Neural crest cell (in vitro differentiated cells): Measurements from ENCODE around the gene ZNF750. TPM values are rescaled to one million over a fixed set of nuclear protein-coding genes. Genes with fewer than 3 reads are reported as not detected.

Experiments
- DNase-seq: peaks from one replicate; pipeline ENCODE4 v3.0.0; 2021; ENCODE audit warnings: low read depth, mixed read lengths, low spot score
- H3K27ac Mint-ChIP-seq: one replicate; pipeline ENCODE4 v1.8.0; 2021; ENCODE audit warnings: mild to moderate bottlenecking, mixed read lengths; ENCODE audit not compliant: unreplicated experiment
- H3K27me3 Mint-ChIP-seq: 2 replicates; pipeline ENCODE4 v1.8.0; 2021; ENCODE audit warnings: low read depth, mild to moderate bottlenecking, mixed read lengths
- H3K36me3 Mint-ChIP-seq: 2 replicates; pipeline ENCODE4 v1.8.0; 2021; ENCODE audit warnings: low read depth, mild to moderate bottlenecking, mixed read lengths
- H3K4me1 Mint-ChIP-seq: 2 replicates; pipeline ENCODE4 v1.8.0; 2021; ENCODE audit warnings: mixed read lengths
- H3K4me3 Mint-ChIP-seq: one replicate; pipeline ENCODE4 v1.8.0; 2021; ENCODE audit warnings: mild to moderate bottlenecking, mixed read lengths
- H3K9me3 Mint-ChIP-seq: 2 replicates; pipeline ENCODE4 v1.8.0; 2021; ENCODE audit warnings: mixed read lengths
- CTCF ChIP-seq: fragments of 200-600 bp; sonication (generic); conservative IDR thresholded peaks from 2 replicates; pipeline ENCODE4 v1.5.0; 2021; ENCODE audit warnings: antibody characterized with exemption, mild to moderate bottlenecking
- total RNA-seq: library from RNA; stranded (reverse); gene quantifications from 2 replicates; pipeline ENCODE4 v1.2.1, GENCODE V29; 2021

The ZNF750 gene
- total RNA-seq, 1 donor from 2014 or later, result not detected

- peak overlapping the region; percentile 71 for H3K27ac Mint-ChIP-seq
- H3K27me3 Mint-ChIP-seq, result no peaks in the 10 kb centered on the region
- H3K4me1 Mint-ChIP-seq, result peaks cover 58% of the 10 kb centered on the region
- no peaks in the 10 kb centered on the region for H3K9me3 Mint-ChIP-seq
- no peak for TF ChIP-seq CTCF
- peaks cover 3% of the 10 kb centered on the region for H3K36me3 Mint-ChIP-seq
- no peak overlapping the region for H3K4me3 Mint-ChIP-seq
- DNase-seq, result no peak
Observed at GRCh38 chr17:82863941-82864712, 24.3 kb upstream of the ZNF750 start.

GRCh38 chr17:82863383-82863940 is 23.6 kb upstream of the ZNF750 start:
- H3K4me1 Mint-ChIP-seq, result peaks cover 65% of the 10 kb centered on the region
- H3K27me3 Mint-ChIP-seq, result no peaks in the 10 kb centered on the region
- peaks cover 5% of the 10 kb centered on the region for H3K36me3 Mint-ChIP-seq
- H3K4me3 Mint-ChIP-seq, result no peak overlapping the region
- H3K9me3 Mint-ChIP-seq, result no peaks in the 10 kb centered on the region
- no peak overlapping the region for H3K27ac Mint-ChIP-seq
- TF ChIP-seq CTCF, result no peak
- no peak for DNase-seq

GRCh38 chr17:82862737-82863382 is 23.0 kb upstream of the ZNF750 start:
- Mint-ChIP-seq H3K4me3 (no peak overlapping the region), H3K4me1 (peaks cover 71% of the 10 kb centered on the region), H3K9me3 (no peaks in the 10 kb centered on the region), H3K36me3 (peaks cover 7% of the 10 kb centered on the region), H3K27me3 (no peaks in the 10 kb centered on the region), H3K27ac (no peak overlapping the region)
- no peak for DNase-seq
- TF ChIP-seq CTCF, result no peak

- no peak for TF ChIP-seq CTCF
- H3K36me3 Mint-ChIP-seq, result peaks cover 10% of the 10 kb centered on the region
- no peak for DNase-seq
- H3K4me3 Mint-ChIP-seq, result no peak overlapping the region
- H3K9me3 Mint-ChIP-seq, result no peaks in the 10 kb centered on the region
- H3K27me3 Mint-ChIP-seq, result no peaks in the 10 kb centered on the region
- H3K4me1 Mint-ChIP-seq, result peaks cover 68% of the 10 kb centered on the region
- no peak overlapping the region for H3K27ac Mint-ChIP-seq
Observed at GRCh38 chr17:82862191-82862590, 22.4 kb upstream of the ZNF750 start.

GRCh38 chr17:82861393-82861775 is 21.6 kb upstream of the ZNF750 start:
- DNase-seq, result no peak
- H3K36me3 Mint-ChIP-seq, result peaks cover 13% of the 10 kb centered on the region
- no peaks in the 10 kb centered on the region for H3K27me3 Mint-ChIP-seq
- H3K27ac Mint-ChIP-seq, result peak overlapping the region; percentile 94
- no peak overlapping the region for H3K4me3 Mint-ChIP-seq
- no peaks in the 10 kb centered on the region for H3K9me3 Mint-ChIP-seq
- TF ChIP-seq CTCF, result no peak
- H3K4me1 Mint-ChIP-seq, result peaks cover 65% of the 10 kb centered on the region
